IMR-90 (cell line): ENCODE measurements around the gene ELMO1. TPM values are rescaled to one million over a fixed set of nuclear protein-coding genes. Genes with fewer than 3 reads are reported as not detected.

Experiments
- ATAC-seq: fragments of 200-7000 bp; cut with Tn5 transposase; 2 replicates; pipeline ENCODE4 v1.9.1; 2020; ENCODE audit warnings: low read depth, mild to moderate bottlenecking, moderate library complexity
- BruUV-seq: library from RNA; stranded (reverse); fragments of 400-500 nt; replicated peaks from 2 replicates; lab custom pipeline; 2021; lab: Mats Ljungman, UMichigan
- CTCF ChIA-PET: fragments of 300-600 bp; formaldehyde crosslinking; extraction: SDS; loops from one replicate; lab custom pipeline; 2021; ENCODE audit warnings: antibody characterized with exemption; lab: Yijun Ruan, JAX
- POLR2A ChIA-PET: fragments of 300-600 bp; sonication (Branson Sonifier 250); formaldehyde crosslinking; loops from one replicate; lab custom pipeline; 2022; ENCODE audit warnings: antibody characterized with exemption; ENCODE audit not compliant: unreplicated experiment; lab: Charles Lee
- DNase-seq: peaks from one replicate; pipeline ENCODE4 v3.0.0; 2013
- H2AFZ ChIP-seq: replicated peaks from 2 replicates; pipeline ENCODE3; 2013; ENCODE audit warnings: low read length, mild to moderate bottlenecking; ENCODE audit not compliant: poor library complexity
- H2AK5ac ChIP-seq: 2 replicates; pipeline ENCODE4 v1.6.1; 2013; ENCODE audit warnings: low read depth, low read length, inconsistent platforms
- H2AK9ac ChIP-seq: replicated peaks from 2 replicates; pipeline ENCODE3; 2013; ENCODE audit warnings: mild to moderate bottlenecking, low read depth, low read length, moderate library complexity; ENCODE audit not compliant: poor library complexity
- H2BK120ac ChIP-seq: 2 replicates; pipeline ENCODE4 v1.6.1; 2013; ENCODE audit warnings: low read depth, low read length, inconsistent platforms
- H2BK15ac ChIP-seq: 3 replicates; pipeline ENCODE4 v1.6.1; 2013; ENCODE audit warnings: low read depth, low read length, inconsistent platforms
- H2BK20ac ChIP-seq: 2 replicates; pipeline ENCODE4 v1.6.1; 2013; ENCODE audit warnings: low read depth, mild to moderate bottlenecking, inconsistent platforms, low read length, moderate library complexity
- H2BK5ac ChIP-seq: 2 replicates; pipeline ENCODE4 v1.6.1; 2013; ENCODE audit warnings: mild to moderate bottlenecking, low read depth, low read length, inconsistent platforms; ENCODE audit not compliant: poor library complexity, severe bottlenecking
- H3K14ac ChIP-seq: replicated peaks from 2 replicates; pipeline ENCODE4 v1.6.1; 2013; ENCODE audit warnings: low read depth, low read length, inconsistent platforms
- H3K18ac ChIP-seq: 2 replicates; pipeline ENCODE4 v1.6.1; 2013; ENCODE audit warnings: low read depth, low read length, control low read depth
- H3K23ac ChIP-seq: 2 replicates; pipeline ENCODE4 v1.6.1; 2013; ENCODE audit warnings: low read depth, low read length, inconsistent platforms
- H3K27ac ChIP-seq: 2 replicates; pipeline ENCODE4 v1.5.1; 2013; ENCODE audit warnings: mild to moderate bottlenecking, control low read depth, low read length; ENCODE audit not compliant: insufficient read depth
- H3K27me3 ChIP-seq: 2 replicates; pipeline ENCODE4 v1.6.1; 2013; ENCODE audit warnings: low read length; ENCODE audit not compliant: control insufficient read depth, insufficient read depth
- H3K36me3 ChIP-seq: 2 replicates; pipeline ENCODE4 v1.6.1; 2013; ENCODE audit warnings: low read length, mixed read lengths; ENCODE audit not compliant: control insufficient read depth, insufficient read depth
- H3K4ac ChIP-seq: 2 replicates; pipeline ENCODE4 v1.6.1; 2013; ENCODE audit warnings: low read depth, low read length, inconsistent platforms
- H3K4me1 ChIP-seq: 2 replicates; pipeline ENCODE4 v1.6.1; 2013; ENCODE audit warnings: low read length, mixed read lengths; ENCODE audit not compliant: control insufficient read depth, insufficient read depth
- H3K4me2 ChIP-seq: 2 replicates; pipeline ENCODE4 v1.6.1; 2013; ENCODE audit warnings: low read depth, mild to moderate bottlenecking, control low read depth, low read length, moderate library complexity
- H3K4me3 ChIP-seq: 2 replicates; pipeline ENCODE4 v1.5.1; 2013; ENCODE audit warnings: low read depth, mild to moderate bottlenecking, control low read depth, low read length, moderate library complexity; ENCODE audit not compliant: insufficient read depth
- H3K56ac ChIP-seq: 2 replicates; pipeline ENCODE4 v1.6.1; 2013; ENCODE audit warnings: low read length, inconsistent platforms; ENCODE audit not compliant: insufficient read depth; ENCODE audit errors: extremely low read depth
- H3K79me1 ChIP-seq, 2 experiments: 2 replicates each; pipeline ENCODE4 v1.6.1; 2013; ENCODE audit warnings: low read length in 2 of 2, inconsistent platforms in 1 of 2, low read depth in 1 of 2
- H3K9ac ChIP-seq: 2 replicates; pipeline ENCODE4 v1.6.1; 2013; ENCODE audit warnings: low read depth, low read length, control low read depth
- H3K9me1 ChIP-seq: 2 replicates; pipeline ENCODE4 v1.6.1; 2013; ENCODE audit warnings: low read length, inconsistent platforms; ENCODE audit not compliant: insufficient read depth
- H3K9me3 ChIP-seq: 2 replicates; pipeline ENCODE4 v1.6.1; 2013; ENCODE audit warnings: low read length; ENCODE audit not compliant: control insufficient read depth, insufficient read depth
- H4K20me1 ChIP-seq: 2 replicates; pipeline ENCODE4 v1.6.1; 2013; ENCODE audit warnings: low read length, inconsistent platforms; ENCODE audit not compliant: insufficient read depth
- H4K5ac ChIP-seq: 2 replicates; pipeline ENCODE4 v1.6.1; 2013; ENCODE audit warnings: mild to moderate bottlenecking, low read depth, low read length, control low read depth
- H4K8ac ChIP-seq, 2 experiments: 2 replicates each; pipeline ENCODE4 v1.6.1; 2013; ENCODE audit warnings: low read depth in 2 of 2, low read length in 2 of 2, control low read depth in 1 of 2, inconsistent platforms in 1 of 2
- H4K91ac ChIP-seq: 2 replicates; pipeline ENCODE4 v1.6.1; 2013; ENCODE audit warnings: low read depth, low read length, inconsistent platforms; ENCODE audit not compliant: insufficient read depth
- BHLHE40 ChIP-seq: fragments of 150-350 bp; IDR thresholded peaks from 2 replicates; pipeline ENCODE4 v1.6.1; 2016; ENCODE audit warnings: mild to moderate bottlenecking, low read depth, low read length
- CEBPB ChIP-seq: IDR thresholded peaks from 2 replicates; pipeline ENCODE4 v1.6.1; 2012; ENCODE audit warnings: low read depth, low read length, improper control_type of control experiment
- MAFK ChIP-seq: IDR thresholded peaks from 2 replicates; pipeline ENCODE4 v1.6.1; 2012; ENCODE audit warnings: low read depth, low read length, improper control_type of control experiment
- MXI1 ChIP-seq: IDR thresholded peaks from 2 replicates; pipeline ENCODE4 v1.6.1; 2012; ENCODE audit warnings: low read depth, mild to moderate bottlenecking, low read length, moderate library complexity, borderline replicate concordance
- RAD21 ChIP-seq: IDR thresholded peaks from 2 replicates; pipeline ENCODE4 v1.6.1; 2012; ENCODE audit warnings: low read length, improper control_type of control experiment
- RFX5 ChIP-seq: IDR thresholded peaks from 2 replicates; pipeline ENCODE4 v1.8.0; 2012; ENCODE audit warnings: low read depth, mild to moderate bottlenecking, low read length, moderate library complexity
- SMC3 ChIP-seq: fragments of 150-350 bp; IDR thresholded peaks from 2 replicates; pipeline ENCODE4 v1.6.1; 2016; ENCODE audit warnings: low read depth, mild to moderate bottlenecking, antibody characterized with exemption, low read length, moderate library complexity
- WGBS, 2 experiments: methylation state at CpG; one replicate each; pipeline versions ENCODE4 v1.1.5 to v1.1.7; 2013; ENCODE audit warnings: missing lambda C conversion rate in 2 of 2; ENCODE audit not compliant: insufficient read length in 1 of 2; ENCODE audit errors: extremely low coverage in 2 of 2; 5-methylcytosine and 5-hydroxymethylcytosine counted together
- dilution Hi-C: fragments of 300-500 bp; cut with HindIII; formaldehyde crosslinking; loops from one replicate; pipeline ENCODE4 v1.14.3; 2018; ENCODE audit warnings: low sequenced_read_pairs; ENCODE audit not compliant: unreplicated experiment
- in situ Hi-C: fragments of 300-500 bp; cut with MboI; formaldehyde crosslinking; loops from 3 replicates; pipeline ENCODE4 v1.14.3; 2019; ENCODE audit warnings: low sequenced_read_pairs, inconsistent platforms, mixed read lengths
- intact Hi-C: fragments of 100-400 bp; cut with micrococcal nuclease; formaldehyde crosslinking; loops from 2 replicates; pipeline ENCODE4 v1.10.0; 2022
- polyA plus RNA-seq, 3 experiments: library from polyadenylated mRNA; depleted of rRNA; stranded (reverse); fragments of >200 nt; gene quantifications; 2 replicates each; pipeline ENCODE4 v1.2.3, GENCODE V29; 2012; ENCODE audit warnings: low replicate concordance in 1 of 3
- total RNA-seq: library from RNA; depleted of rRNA; stranded (reverse); fragments of >200 nt; gene quantifications from 2 replicates; pipeline ENCODE4 v1.2.3, GENCODE V29; 2012
- TF ChIP-seq, protein P1 (sequence below): conservative IDR thresholded peaks from 2 replicates; pipeline ENCODE4 v1.5.1; 2012; ENCODE audit warnings: mild to moderate bottlenecking, low read depth, low read length, improper control_type of control experiment
- TF ChIP-seq, protein P2 (sequence below): fragments of 150-350 bp; IDR thresholded peaks from 2 replicates; pipeline ENCODE4 v1.6.1; 2017; ENCODE audit warnings: mild to moderate bottlenecking, antibody characterized with exemption, low read length, low read depth

The ELMO1 gene
- total and polyA plus RNA-seq, 2 of the 4 experiments (the other 2 are of a cell fraction): 0.03 TPM; not detected in 1

DNA sequence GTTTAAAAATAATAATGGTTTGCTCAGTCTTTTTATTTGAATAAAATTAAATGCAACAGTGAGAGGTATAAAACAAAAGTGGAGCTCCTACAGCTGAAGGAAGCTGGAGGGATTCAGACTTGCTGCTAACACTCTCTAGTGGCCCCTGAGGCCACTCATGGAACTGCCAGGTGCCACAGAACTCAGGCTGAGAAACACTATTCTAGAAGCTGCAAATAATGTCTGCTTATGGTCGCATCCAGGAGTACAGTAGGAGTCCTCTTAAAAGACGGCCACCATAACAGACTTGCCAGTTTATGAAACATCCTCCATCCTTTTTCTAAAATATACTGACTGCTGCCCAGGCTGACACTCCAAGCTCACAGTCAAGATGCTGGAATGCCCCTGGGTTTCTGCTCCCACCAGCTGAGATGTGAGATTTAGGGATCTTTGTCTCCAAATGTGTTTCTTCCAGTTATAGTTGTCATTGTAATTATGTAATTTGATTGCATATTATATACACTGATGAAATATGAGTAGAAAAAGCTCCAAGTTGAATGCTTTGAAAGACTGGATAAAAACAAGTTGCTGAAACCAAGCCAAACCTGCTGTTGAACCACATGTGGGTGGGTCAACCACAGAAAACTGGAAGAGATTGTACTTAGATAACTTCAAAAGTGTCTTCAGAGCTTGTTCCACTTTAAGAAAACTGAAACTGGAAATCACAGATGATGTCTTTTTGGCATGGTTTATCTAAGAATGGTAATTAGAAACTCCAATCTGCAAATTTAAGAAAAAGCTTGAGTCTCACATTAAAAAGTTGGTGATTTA lies 510.7 kb downstream of the ELMO1 start:
- no peak for DNase-seq
- no peaks in the 10 kb centered on the region for H3K79me1 ChIP-seq
- WGBS, 2 experiments: no CpG with 5 or more reads among the region's 2 CpGs
- intact Hi-C loops (no loop called here), in situ Hi-C loops (no loop called here), dilution Hi-C loops (no loop called here)
- H3K56ac ChIP-seq: no peak overlapping the region
- H2BK15ac ChIP-seq: no peak overlapping the region
- no peak overlapping the region for H3K27ac ChIP-seq
- no peak overlapping the region for H3K18ac ChIP-seq
- H4K5ac ChIP-seq: no peak overlapping the region
- H3K9me3 ChIP-seq: peaks cover 3% of the 10 kb centered on the region
- H2AK9ac ChIP-seq: no peak overlapping the region
- H3K9ac ChIP-seq: no peak overlapping the region
- H2AFZ ChIP-seq: no peak overlapping the region
- H3K36me3 ChIP-seq: no peaks in the 10 kb centered on the region
- no peak for ATAC-seq
- no TSS peak for BruUV-seq
- H2BK120ac ChIP-seq: no peak overlapping the region
- CTCF ChIA-PET: no interaction called here
- no peak overlapping the region for H2BK20ac ChIP-seq
- no peak overlapping the region for H3K23ac ChIP-seq
- no peak overlapping the region for H4K91ac ChIP-seq
- H3K4me3 ChIP-seq: no peak overlapping the region
- H3K4ac ChIP-seq: no peak overlapping the region
- H3K14ac ChIP-seq: no peak overlapping the region
- H2AK5ac ChIP-seq: no peak overlapping the region
- H2BK5ac ChIP-seq: no peak overlapping the region
- no peaks in the 10 kb centered on the region for H3K9me1 ChIP-seq
- POLR2A ChIA-PET: no interaction called here
- no peaks in the 10 kb centered on the region for H4K20me1 ChIP-seq
- H3K4me1 ChIP-seq: no peaks in the 10 kb centered on the region
- no peak overlapping the region for H4K8ac ChIP-seq
- no peak overlapping the region for H3K4me2 ChIP-seq
- TF ChIP-seq, protein P1, sequence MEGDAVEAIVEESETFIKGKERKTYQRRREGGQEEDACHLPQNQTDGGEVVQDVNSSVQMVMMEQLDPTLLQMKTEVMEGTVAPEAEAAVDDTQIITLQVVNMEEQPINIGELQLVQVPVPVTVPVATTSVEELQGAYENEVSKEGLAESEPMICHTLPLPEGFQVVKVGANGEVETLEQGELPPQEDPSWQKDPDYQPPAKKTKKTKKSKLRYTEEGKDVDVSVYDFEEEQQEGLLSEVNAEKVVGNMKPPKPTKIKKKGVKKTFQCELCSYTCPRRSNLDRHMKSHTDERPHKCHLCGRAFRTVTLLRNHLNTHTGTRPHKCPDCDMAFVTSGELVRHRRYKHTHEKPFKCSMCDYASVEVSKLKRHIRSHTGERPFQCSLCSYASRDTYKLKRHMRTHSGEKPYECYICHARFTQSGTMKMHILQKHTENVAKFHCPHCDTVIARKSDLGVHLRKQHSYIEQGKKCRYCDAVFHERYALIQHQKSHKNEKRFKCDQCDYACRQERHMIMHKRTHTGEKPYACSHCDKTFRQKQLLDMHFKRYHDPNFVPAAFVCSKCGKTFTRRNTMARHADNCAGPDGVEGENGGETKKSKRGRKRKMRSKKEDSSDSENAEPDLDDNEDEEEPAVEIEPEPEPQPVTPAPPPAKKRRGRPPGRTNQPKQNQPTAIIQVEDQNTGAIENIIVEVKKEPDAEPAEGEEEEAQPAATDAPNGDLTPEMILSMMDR: no peak
- no peak for TF ChIP-seq RAD21
- TF ChIP-seq MXI1: no peak
- no peak for TF ChIP-seq RFX5
- TF ChIP-seq BHLHE40: no peak
- TF ChIP-seq, protein P2, sequence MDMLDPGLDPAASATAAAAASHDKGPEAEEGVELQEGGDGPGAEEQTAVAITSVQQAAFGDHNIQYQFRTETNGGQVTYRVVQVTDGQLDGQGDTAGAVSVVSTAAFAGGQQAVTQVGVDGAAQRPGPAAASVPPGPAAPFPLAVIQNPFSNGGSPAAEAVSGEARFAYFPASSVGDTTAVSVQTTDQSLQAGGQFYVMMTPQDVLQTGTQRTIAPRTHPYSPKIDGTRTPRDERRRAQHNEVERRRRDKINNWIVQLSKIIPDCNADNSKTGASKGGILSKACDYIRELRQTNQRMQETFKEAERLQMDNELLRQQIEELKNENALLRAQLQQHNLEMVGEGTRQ: no peak
- no peak for TF ChIP-seq CEBPB
- TF ChIP-seq SMC3: no peak
- no peak for TF ChIP-seq MAFK
- no peaks in the 10 kb centered on the region for H3K27me3 ChIP-seq
